Fibroblast of skin of abdomen (primary cell): Measurements from ENCODE around the gene CCL5.

ENCODE experiments used
- DNase-seq: peaks from one replicate; pipeline ENCODE4 v3.0.0-alpha.2; 2013

CCL5 gene

DNA sequence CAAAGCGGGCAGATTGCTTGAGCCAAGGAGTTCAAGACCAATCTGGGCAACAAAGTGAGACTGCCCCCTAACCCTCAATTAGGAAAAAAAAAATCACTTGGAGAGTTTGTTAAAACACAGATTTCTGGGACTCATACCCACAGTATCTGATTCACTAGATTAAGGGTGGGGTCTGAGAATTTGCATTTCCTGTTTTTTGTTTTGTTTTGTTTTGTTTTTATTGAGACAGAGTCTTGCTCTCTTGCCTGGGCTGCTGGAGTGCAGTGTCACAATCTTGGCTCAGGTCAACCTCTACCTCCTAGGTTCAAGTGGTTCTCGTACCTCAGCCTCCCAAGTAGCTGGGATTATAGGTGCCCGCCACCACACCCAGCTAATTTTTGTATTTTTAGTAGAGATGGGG lies 12.6 kb downstream of the CCL5 start:
- DNase-seq = no peak

DNA sequence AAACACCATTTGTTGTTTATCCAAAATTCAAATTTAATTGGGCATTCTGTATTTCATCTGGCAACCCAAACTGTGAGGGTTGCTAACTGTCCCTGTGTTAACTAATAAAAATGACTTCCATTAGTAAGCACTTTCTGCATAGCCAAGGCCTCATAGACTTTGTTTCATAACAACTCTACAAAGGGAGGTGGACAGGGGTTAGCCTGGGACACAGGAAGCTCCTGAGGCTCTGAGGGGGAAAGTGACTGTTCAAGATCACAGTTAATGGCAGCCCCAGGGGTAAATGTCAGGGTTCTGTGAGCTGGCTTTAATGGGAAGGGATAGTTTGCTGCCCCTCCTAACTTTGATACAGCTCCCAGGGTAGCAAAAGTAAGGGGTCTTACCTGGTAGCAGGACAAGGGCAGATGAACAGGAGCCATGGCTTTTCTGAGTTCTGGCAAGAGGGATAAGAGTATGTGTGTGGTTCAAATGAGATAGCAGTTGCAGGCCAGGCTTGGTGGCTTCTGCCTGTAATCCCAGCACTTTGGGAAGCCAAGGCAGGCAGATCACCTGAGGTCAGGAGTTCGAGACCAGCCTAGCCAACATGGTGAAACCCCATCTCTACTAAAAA lies 13.7 kb downstream of the CCL5 start:
- no peak for DNase-seq

DNA sequence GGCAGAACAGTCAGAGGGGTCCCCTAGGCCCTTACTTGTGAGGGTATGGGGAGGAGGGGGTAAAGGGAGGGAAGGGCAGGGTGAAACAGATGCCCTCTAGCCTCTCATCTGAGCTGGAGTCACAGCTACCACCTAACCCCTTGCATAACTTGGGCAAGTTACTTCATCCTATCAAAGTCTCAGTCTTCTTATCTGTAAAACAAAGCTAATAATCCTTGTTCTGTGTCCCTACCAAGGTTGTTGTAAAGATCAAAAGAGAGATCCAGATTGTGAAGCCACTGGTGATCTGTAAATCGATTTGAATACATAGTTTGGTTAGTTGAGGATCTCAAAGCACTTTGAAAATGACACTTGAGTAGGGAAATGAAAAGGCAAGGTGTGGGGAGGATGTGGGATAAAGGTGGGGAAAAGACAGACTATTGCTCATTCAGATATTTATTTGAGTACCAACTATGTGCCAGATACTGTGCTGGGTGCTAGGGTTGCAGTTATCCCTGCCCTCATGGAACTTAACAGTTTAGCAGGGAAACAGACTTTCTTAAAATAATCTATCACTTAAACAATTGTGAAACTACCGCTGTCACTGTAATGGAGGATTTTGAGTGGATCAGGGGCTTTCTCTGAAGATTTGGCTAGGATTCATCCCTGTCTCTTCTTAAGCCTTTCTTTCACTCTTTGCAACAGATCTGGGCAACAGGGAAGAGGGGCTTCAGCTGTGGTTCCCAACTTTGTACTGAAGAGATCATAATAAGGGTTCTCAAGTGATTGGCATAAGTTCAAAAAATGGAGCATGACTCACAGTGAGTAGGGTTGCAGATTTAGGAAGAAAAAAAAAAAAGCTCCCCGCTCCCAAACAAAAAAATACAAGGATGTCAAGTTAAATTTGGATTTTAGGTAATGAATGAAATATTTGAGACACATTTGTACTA lies 14.5 kb downstream of the CCL5 start:
- peak; percentile 52 for DNase-seq

DNA sequence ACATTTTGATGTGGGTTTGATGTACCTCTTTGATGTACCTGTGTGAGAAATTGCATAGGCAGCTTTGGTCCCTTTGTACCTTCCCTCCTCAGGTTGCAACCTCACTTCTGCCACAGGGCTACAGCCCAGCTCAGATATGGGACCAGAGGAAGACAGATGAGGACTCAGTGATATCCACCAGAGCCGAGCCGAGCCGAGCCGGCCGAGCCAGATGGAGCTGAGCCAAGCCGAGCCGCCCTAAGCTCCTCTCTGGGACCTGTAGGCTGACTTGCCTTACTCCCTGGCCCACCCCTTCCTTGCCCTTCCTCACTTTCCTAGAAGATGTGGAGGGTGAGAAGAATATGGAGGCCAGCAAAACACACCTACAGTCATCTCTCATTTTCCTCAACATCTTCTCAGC lies 15.3 kb downstream of the CCL5 start:
- DNase-seq = no peak

DNA sequence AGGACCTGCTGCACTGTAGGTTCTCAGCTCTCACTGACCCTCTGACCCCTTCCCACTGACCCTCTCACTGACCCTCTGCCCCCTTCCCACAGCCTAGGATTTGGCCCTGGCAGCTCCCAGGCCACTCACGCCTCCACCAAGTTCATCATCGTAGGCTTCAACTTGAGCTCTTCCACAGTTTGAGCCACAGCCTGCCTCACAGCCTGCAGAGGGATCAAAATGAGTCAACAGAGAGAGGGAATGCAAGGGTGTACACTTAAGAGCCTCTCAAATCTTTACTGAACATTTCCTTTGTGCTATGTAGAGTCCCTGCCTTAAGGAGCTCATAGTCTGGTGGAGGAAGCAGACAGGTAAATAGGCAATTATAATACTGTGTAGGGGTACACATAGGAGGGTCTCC lies 23.6 kb downstream of the CCL5 start:
- DNase-seq = no peak

DNA sequence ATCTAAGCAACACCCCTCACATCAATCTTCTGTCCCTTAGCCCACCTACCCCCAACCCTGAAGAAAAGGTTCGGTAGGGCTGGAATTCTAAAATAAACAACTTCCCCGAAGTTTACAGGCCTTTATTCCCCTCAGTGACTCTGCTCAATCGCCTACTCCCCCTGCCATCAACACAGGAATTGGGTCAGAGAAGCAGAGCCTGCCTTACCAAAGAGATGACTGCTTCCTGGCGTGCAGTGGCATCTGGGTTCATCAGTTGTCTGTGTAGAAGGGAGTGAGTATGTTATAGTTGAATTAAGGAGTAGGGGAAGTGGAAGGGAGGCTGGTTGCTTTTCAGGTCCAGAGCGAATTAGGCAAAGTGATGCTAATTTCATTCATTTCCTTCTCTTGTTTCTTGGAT lies 24.2 kb downstream of the CCL5 start:
- DNase-seq = no peak

DNA sequence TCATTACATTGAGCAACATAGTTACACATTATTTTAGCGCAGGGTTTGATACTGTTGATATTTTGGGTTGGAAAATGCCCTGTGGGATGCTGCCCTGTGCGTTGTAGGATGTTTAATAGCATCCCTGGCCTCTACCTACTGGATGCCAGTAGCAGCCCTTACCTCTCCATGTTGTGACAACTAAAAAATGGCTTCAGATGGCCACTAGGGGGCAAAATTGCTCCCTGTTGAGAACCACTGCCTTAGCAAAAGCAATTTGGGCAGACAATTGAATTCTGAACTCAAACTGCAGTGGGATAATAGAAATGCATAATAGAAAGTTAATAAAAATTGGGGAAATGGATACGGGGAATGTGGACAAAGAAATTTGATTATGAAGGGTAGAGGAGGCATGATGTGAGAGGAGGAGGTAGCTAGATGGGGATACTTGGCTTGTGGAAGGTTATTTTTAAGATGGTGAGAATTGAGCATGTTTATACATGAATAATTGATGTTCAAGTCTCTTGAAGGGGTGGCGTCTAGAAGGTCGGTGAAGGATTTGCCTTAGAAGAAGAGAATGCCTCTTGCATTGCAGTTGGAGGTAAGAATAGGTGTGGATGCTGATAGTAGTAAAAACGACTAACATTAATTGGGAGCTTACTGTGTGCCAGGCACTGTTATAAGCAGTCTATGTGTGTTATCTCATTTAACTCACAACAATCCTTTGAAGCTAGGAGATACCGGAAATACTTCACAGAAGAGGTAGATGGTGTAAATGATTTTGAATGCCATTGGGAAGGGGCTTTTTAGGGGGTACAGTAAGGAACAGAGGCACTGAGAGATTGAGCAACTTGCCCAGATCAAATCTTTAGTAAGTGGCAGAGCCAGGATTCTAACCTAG lies 30.5 kb downstream of the CCL5 start:
- DNase-seq = peak; percentile 55

DNA sequence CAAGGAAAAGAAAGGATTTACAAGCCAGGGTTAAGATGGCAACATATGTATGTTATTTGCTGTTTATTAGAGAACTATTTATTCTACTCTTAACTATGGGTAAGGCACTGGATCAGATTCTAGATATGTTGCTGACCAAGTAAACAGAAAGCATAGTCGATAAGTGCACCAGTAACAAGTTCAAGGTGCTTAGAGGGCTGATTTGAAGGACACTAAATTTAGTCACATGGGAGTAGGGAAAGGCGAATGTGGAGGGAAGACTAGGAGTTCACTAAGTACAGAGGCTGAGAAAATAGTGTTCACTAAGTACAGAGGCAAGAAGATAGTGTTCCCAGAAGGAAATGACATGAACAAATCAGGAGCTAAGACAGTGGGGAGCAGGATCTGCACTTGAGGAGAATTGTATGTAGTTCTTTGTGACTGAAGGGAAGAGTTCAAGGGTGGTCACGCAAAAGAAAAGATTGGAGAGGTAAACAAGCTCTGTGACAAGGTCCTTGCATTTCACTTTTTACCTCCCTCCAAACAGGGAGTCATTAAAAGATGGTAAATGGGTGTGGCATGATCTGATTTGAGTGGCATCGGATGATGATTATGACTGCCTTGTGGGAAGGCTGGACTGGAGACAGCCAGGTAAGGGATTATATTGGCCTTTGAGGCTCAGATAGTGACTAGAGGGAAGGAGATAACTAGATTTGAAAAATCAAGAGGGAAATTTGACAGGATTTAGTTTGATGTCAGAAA lies 32.4 kb downstream of the CCL5 start:
- DNase-seq = no peak

DNA sequence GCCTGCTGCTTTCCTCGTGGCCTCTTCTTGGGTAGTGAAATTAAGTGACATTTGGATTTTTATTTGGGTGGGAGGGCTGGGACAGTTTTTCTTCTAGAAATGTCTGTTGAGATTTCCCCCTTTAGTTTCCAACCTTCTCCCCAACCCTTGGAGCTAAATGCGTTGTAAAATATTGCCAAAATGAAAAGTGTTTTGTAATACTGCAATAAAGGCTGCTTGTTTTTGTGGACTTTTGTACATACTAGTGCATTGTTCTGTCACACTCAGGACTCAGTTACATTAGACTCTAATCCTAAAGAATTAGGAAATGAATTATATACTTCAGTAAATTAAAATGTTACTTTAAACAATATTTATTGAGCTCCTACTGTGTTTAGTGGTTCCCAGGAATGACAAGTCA lies 33.2 kb downstream of the CCL5 start:
- no peak for DNase-seq

DNA sequence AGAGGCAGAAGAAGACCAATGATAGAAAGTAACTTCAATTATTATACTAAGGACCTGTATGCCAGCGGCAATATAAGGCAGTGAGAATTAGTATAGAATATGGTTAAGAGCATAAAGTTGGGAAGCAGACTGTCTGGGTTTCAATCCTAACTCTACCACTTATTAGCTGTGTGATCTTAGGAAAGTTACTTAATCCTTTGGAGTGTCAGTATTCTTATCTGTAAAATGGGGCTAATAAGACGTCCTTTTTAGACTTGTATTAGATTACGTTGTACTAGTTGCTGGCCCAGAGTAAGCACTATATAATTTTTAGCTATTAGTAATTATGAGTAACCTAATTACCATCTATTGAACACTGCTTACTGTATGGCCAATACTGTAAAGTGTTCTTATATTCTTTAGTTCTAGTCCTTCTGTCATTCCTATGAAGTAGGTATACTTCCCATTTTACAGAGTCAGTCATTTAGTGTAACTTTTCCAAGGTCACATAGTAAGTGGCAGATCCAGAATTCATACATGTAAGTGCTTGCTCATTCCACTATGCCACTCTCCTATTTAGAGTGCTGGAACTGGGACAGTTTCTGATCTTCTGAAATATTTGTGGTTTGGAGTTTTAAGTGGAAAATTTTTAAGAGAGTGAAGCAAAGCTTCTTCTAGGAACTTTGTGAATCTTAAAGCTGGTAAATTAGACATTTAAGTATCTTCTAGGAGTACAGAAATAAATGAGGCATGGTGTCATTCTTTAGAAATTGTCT lies 33.9 kb downstream of the CCL5 start:
- peak; percentile 12 for DNase-seq

DNA sequence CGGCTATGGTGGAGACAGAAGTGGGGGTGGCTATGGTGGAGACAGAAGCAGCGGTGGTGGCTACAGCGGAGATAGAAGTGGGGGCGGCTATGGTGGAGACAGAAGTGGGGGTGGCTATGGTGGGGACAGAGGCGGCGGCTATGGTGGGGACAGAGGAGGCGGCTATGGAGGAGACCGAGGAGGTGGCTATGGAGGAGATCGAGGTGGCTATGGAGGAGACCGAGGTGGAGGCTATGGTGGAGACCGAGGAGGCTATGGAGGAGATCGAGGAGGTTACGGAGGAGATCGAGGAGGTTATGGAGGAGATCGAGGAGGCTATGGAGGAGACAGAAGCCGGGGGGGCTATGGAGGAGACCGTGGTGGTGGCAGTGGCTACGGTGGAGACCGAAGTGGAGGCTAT lies 35.6 kb downstream of the CCL5 start:
- DNase-seq = no peak

DNA sequence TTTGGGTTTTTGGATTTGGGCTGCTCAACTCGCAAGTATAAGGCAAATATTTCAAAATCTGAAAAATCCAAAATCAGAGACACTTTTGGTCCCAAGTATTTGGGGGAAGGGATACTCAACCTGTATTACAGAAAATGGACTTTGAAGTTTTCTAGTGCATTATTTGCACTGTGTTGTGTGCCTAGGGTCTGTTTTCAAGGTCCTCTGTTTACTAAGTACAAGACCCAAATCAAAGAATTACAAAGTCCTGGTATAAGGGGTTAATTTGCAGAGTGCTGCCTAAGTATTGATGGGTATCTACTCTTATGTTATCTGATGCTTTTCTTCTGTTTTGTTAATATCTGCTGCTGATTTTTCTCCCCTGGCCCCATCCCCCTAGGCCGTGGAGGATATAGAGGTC lies 36.5 kb downstream of the CCL5 start:
- no peak for DNase-seq

DNA sequence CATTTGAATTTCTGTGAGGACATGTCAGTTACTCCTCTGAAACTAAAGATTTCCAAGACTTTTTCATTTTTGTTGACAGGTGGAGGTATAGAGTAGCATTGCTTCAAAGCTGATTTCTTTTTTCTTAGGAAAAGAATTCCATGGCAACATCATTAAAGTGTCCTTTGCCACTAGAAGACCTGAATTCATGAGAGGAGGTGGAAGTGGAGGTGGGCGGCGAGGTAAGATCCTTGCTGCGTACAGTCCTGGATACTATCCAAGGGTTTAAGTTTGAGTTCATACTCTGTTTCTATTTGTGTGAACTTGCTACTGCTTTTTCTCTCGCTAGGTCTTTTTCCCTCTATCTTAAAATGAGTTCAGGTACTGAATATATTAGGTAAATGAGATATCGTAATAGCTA lies 37.9 kb downstream of the CCL5 start:
- no peak for DNase-seq

DNA sequence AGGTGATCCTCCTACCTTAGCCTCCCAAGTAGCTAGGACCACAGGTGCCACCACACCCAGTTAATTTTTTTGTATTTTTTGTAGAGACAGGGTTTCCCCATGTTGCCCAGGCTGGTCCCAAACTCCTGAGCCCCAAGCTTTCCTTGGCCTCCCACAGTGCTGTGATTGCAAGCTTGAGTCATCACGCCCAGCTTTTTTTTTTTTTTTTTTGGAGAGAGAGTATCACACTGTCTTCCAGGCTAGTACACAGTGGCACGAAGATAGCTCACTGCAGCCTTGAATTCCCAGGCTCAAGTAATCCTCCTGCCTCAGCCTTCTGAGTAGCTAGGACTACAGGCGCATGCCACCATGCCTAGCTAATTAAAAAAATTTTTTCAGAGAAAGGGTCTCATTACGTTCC lies 38.7 kb downstream of the CCL5 start:
- DNase-seq = no peak

DNA sequence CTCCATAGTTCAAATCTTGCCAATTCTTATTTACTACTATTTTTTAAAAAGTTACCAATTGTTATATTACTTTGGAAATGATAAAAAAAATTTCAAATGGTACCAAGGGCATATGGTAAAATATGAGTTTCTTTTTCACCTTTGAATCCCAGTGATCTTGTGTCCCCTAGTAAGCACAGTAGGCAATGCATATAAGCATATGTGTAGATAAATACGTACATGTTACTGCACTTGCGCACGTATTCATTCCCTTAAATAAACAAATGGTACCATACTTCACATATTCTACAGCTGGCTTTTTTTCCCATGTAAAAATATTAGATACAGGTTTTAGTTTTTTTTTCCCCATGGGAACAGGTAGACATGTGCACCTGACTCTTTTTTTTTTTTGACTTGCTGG lies 39.1 kb downstream of the CCL5 start:
- no peak for DNase-seq

DNA sequence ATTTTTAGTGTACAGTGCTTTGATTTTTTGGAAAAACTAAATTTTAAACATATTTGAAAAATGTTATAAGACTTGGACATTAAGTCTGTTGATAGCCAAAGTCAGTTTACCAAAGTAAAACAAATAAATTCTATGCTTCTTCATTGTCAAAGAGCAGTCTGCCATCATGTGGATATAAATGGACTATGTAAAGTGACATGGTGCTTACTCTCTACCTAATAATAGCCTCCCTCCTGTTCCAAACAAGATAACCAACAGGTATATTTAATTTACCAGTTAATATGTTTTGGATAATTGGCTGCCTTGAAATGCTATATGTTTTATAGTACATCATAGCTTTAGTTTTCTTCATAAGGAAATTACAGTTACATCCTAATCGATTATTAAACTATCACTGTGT lies 55.0 kb downstream of the CCL5 start:
- DNase-seq = no peak
